ENCODE data around the gene TSLP. TPM values are rescaled to one million over a fixed set of nuclear protein-coding genes. Genes with fewer than 3 reads are reported as not detected.

TSLP gene
- total and polyA plus RNA-seq, 9 of the 15 experiments (the other 6 are each of a cell fraction or from before 2014, with no cell fraction given) = 0.09 to 2.8 (median 1.2) TPM

- TF ChIP-seq FOXP4 (CRISPR knock-in tag; IDR thresholded peaks at IDR 0.05; ENCODE audit: borderline replicate concordance) (peak; percentile 85; the same call in 1 of the 2 replicates), FOS (IDR thresholded peaks at IDR 0.05; ENCODE audit: extremely low read depth, insufficient read length) (no peak), ATF6 (CRISPR knock-in tag; IDR thresholded peaks at IDR 0.05) (peak; percentile 91), NKRF (IDR thresholded peaks at IDR 0.05; ENCODE audit: borderline replicate concordance) (peak; percentile 99), ZC3H11A (IDR thresholded peaks at IDR 0.05; ENCODE audit: low read depth, low read length) (peak; percentile 87; the same call in 1 of the 2 replicates), HLTF (IDR thresholded peaks at IDR 0.05) (no peak), PTBP1 (IDR thresholded peaks at IDR 0.05; ENCODE audit: low read depth, low read length) (peak; percentile 74; the same call in 1 of the 2 replicates), TSC22D4 (tag; IDR thresholded peaks at IDR 0.05) (no peak), TCF3 (CRISPR knock-in tag; IDR thresholded peaks at IDR 0.05) (peak; percentile 38), BRCA1 (IDR thresholded peaks at IDR 0.05) (no peak), BRCA1 (CRISPR knock-in tag; IDR thresholded peaks at IDR 0.05) (no peak), ZC3H4 (CRISPR knock-in tag; IDR thresholded peaks at IDR 0.05; ENCODE audit: borderline replicate concordance) (no peak), ETV5 (CRISPR knock-in tag; IDR thresholded peaks at IDR 0.05; ENCODE audit: low read depth) (peak; percentile 80)
- TF ChIP-seq, protein P1, sequence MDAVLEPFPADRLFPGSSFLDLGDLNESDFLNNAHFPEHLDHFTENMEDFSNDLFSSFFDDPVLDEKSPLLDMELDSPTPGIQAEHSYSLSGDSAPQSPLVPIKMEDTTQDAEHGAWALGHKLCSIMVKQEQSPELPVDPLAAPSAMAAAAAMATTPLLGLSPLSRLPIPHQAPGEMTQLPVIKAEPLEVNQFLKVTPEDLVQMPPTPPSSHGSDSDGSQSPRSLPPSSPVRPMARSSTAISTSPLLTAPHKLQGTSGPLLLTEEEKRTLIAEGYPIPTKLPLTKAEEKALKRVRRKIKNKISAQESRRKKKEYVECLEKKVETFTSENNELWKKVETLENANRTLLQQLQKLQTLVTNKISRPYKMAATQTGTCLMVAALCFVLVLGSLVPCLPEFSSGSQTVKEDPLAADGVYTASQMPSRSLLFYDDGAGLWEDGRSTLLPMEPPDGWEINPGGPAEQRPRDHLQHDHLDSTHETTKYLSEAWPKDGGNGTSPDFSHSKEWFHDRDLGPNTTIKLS (IDR thresholded peaks at IDR 0.05; ENCODE audit: borderline replicate concordance, low read depth) = peak; percentile 85
- TF ChIP-seq, protein P2, sequence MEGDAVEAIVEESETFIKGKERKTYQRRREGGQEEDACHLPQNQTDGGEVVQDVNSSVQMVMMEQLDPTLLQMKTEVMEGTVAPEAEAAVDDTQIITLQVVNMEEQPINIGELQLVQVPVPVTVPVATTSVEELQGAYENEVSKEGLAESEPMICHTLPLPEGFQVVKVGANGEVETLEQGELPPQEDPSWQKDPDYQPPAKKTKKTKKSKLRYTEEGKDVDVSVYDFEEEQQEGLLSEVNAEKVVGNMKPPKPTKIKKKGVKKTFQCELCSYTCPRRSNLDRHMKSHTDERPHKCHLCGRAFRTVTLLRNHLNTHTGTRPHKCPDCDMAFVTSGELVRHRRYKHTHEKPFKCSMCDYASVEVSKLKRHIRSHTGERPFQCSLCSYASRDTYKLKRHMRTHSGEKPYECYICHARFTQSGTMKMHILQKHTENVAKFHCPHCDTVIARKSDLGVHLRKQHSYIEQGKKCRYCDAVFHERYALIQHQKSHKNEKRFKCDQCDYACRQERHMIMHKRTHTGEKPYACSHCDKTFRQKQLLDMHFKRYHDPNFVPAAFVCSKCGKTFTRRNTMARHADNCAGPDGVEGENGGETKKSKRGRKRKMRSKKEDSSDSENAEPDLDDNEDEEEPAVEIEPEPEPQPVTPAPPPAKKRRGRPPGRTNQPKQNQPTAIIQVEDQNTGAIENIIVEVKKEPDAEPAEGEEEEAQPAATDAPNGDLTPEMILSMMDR (IDR thresholded peaks at IDR 0.05 in 2 of 3, conservative IDR thresholded peaks at IDR 0.05 in 1 of 3; ENCODE audit: insufficient read depth in 2 of 3, low read depth in 1 of 3, low read length in 3 of 3) = no peak
- TF ChIP-seq, protein P3, sequence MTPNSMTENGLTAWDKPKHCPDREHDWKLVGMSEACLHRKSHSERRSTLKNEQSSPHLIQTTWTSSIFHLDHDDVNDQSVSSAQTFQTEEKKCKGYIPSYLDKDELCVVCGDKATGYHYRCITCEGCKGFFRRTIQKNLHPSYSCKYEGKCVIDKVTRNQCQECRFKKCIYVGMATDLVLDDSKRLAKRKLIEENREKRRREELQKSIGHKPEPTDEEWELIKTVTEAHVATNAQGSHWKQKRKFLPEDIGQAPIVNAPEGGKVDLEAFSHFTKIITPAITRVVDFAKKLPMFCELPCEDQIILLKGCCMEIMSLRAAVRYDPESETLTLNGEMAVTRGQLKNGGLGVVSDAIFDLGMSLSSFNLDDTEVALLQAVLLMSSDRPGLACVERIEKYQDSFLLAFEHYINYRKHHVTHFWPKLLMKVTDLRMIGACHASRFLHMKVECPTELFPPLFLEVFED (CRISPR knock-in tag; conservative IDR thresholded peaks at IDR 0.05) = no peak
These were observed 20.7 kb downstream of the TSLP start, which contains the start of gene WDR36 (continued) for GRCh38 chr5:111092062-111092853.
